ENCODE measurements around the gene GCN1. TPM values are rescaled to one million over a fixed set of nuclear protein-coding genes. Genes with fewer than 3 reads are reported as not detected.

GCN1 gene
- total and polyA plus RNA-seq, 8 donors, result 51.8 to 89.4 (median 57.9) TPM

DNA sequence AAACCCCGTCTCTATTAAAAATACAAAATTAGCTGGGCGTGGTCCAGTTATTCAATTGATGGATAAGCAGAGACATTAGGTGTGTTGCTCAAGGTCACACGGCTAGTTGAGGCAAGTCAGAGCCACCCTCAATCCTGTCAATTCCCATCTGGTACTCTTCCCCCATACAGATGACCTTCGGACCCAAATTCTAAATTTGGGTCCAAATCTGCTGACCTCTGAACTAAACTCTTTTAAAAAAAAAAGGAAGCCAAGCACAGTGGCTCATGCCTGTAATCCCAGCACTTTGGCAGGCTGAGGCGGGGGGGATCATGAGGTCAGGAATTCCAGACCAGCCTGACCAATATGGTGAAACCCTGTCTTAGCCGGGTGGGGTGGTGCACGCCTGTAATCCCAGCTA lies 23.9 kb downstream of the GCN1 start:
- no peak overlapping the region for H3K4me3 ChIP-seq
- DNase-seq (no peak), ATAC-seq (no peak)
- no peaks in the 10 kb centered on the region for H3K27me3 ChIP-seq
- no peak for TF ChIP-seq CTCF (IDR thresholded peaks at IDR 0.05)
- no peaks in the 10 kb centered on the region for H3K4me1 ChIP-seq
- no peak overlapping the region for H3K27ac ChIP-seq
- intact Hi-C loops (cut with DNase I), result no loop called here
- H3K36me3 ChIP-seq, result peaks cover 7 to 98% of the 10 kb centered on the region in 2 donors
- H3K9me3 ChIP-seq, result no peaks in the 10 kb centered on the region

GRCh38 chr12:120169946-120170345 lies 24.6 kb downstream of the GCN1 start:
- ATAC-seq (no peak), DNase-seq (no peak)
- Histone ChIP-seq H3K4me1 (no peaks in the 10 kb centered on the region), H3K36me3 (peaks cover 7 to 98% of the 10 kb centered on the region in 2 donors), H3K4me3 (no peak overlapping the region), H3K27me3 (no peaks in the 10 kb centered on the region), H3K27ac (no peak overlapping the region), H3K9me3 (no peaks in the 10 kb centered on the region)
- intact Hi-C loops (cut with DNase I), result no loop called here
- no peak for TF ChIP-seq CTCF (IDR thresholded peaks at IDR 0.05)

DNA sequence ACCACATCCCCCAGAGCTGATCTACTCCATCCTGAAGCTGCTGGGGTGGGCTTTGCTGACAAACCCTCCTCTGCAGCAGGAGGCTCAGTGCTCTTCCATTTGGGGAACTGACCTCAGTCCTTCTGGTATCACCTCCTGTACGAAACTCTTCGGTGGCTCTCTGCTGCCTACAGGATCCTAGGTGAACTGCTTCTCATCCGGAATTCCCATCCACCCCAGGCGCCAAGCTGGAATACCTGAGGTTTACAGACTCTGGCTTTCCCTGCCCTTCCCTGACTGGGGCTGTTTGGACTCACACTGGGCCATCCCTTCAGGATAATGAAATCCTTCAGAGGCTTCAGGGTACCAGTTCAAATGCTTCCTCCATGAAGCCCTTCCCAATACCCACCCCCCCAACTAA lies 26.2 kb downstream of the GCN1 start:
- DNase-seq (no peak), ATAC-seq (no peak)
- H3K4me1 ChIP-seq, result no peaks in the 10 kb centered on the region
- H3K27me3 ChIP-seq, result no peaks in the 10 kb centered on the region
- H3K9me3 ChIP-seq, result no peaks in the 10 kb centered on the region
- peaks cover 7 to 97% of the 10 kb centered on the region in 2 donors for H3K36me3 ChIP-seq
- no peak overlapping the region for H3K27ac ChIP-seq
- intact Hi-C loops (cut with DNase I), result no loop called here
- H3K4me3 ChIP-seq, result no peak overlapping the region
- TF ChIP-seq CTCF (IDR thresholded peaks at IDR 0.05), result no peak

DNA sequence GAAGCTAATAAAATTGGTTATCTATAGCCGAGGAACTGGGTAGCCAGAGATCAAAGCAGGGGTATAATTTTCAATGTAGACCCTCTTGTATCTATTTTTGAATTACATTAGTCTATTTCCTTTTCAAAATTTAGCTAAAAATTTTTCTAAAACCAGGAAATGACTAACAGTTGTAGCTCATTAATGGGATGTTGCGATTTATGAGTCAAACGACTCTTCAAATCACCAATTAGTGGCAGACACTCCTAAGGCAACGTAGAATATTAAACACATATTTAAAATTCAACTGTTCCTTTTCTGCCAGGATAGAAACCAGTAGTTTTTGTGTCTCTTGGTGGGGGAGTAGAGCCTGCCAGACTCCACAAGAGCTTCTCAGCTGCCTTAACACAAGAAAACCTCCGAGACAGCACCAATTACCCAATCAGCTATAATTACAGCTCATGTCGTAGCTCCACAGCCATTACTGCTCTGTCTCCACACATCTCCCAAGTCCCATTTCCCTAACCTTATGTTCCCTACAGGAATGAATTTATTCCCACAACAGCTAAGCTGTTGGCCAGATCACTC lies 26.9 kb downstream of the GCN1 start:
- H3K4me3 ChIP-seq, result no peak overlapping the region
- no peaks in the 10 kb centered on the region for H3K27me3 ChIP-seq
- intact Hi-C loops (cut with DNase I), result no loop called here
- peaks cover 7 to 97% of the 10 kb centered on the region in 2 donors for H3K36me3 ChIP-seq
- ATAC-seq (no peak), DNase-seq (no peak)
- H3K9me3 ChIP-seq, result no peaks in the 10 kb centered on the region
- TF ChIP-seq CTCF (IDR thresholded peaks at IDR 0.05), result no peak
- H3K4me1 ChIP-seq, result no peaks in the 10 kb centered on the region
- no peak overlapping the region for H3K27ac ChIP-seq

DNA sequence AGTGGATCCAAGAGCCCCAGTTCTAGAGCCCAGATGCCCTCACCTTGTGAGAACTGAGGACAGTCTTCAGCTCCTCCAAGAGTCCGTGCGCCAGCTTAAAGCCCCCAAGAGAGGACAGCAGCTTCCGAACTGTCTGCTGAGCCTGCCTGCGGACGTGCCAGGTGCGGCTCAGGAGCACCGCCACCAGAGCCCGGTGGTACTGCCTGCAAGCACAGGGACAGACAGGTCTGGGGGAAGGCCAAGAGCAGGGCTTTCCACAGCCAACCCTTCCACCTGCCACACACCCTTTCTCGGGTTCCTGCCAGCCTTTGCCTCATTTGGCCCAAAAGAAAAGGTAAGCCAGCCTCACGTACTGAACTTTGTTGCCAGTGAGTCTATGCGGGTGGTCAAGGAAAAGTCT lies 30.2 kb downstream of the GCN1 start:
- no peaks in the 10 kb centered on the region for H3K4me1 ChIP-seq
- no peaks in the 10 kb centered on the region for H3K9me3 ChIP-seq
- ATAC-seq, result no peak
- no peak for TF ChIP-seq CTCF (IDR thresholded peaks at IDR 0.05)
- intact Hi-C loops (cut with DNase I), result no loop called here
- no peak overlapping the region for H3K27ac ChIP-seq
- H3K27me3 ChIP-seq, result no peaks in the 10 kb centered on the region
- DNase-seq, result no peak
- peaks cover 0 to 97% of the 10 kb centered on the region in 2 donors for H3K36me3 ChIP-seq
- H3K4me3 ChIP-seq, result no peak overlapping the region
